K562 (cell line): ENCODE results near the gene BCORL1. TPM values are rescaled to one million over a fixed set of nuclear protein-coding genes. Genes with fewer than 3 reads are reported as not detected.
A peak's percentile ranks its signal among the peaks of the same experiment; 100 is the strongest.

Experiments used
- ATAC-seq: fragments of 200-7000 bp; cut with Tn5 transposase; 3 replicates; pipeline ENCODE4 v1.9.1; 2020; ENCODE audit warnings: moderate library complexity
- BruUV-seq: library from RNA; stranded (reverse); fragments of 400-500 nt; replicated peaks from 2 replicates; lab custom pipeline; 2021; lab: Mats Ljungman, UMichigan
- CTCF ChIA-PET: fragments of 300-600 bp; formaldehyde crosslinking; extraction: SDS; loops from one replicate; lab custom pipeline; 2021; ENCODE audit warnings: low intra/inter-chr PET ratio; lab: Yijun Ruan, JAX
- POLR2A ChIA-PET: fragments of 300-600, 350-650 bp; sonication (Branson Sonifier 250); formaldehyde crosslinking; extraction: SDS; loops from one replicate; lab custom pipeline; 2021; ENCODE audit warnings: antibody characterized with exemption, inconsistent platforms; lab: Yijun Ruan, JAX
- DNase-seq, 4 experiments: peaks; one replicate each; pipeline versions ENCODE4 v3.0.0 to v3.0.0-alpha.2; 2011 to 2018; ENCODE audit warnings: low spot score in 3 of 4, mixed read lengths in 3 of 4; ENCODE audit errors: extremely low read depth in 1 of 4
- FAIRE-seq: peaks from 2 replicates; lab custom pipeline; 2011; peaks lifted over from hg19 to GRCh38; lab: Jason Lieb, UNC
- H2AFZ ChIP-seq: 2 replicates; pipeline ENCODE4 v1.6.0; 2011; ENCODE audit warnings: low read depth, low read length, control low read depth, inconsistent platforms
- H3K27ac ChIP-seq: fragments of 200-600 bp; 3 replicates; pipeline ENCODE4 v1.8.0; 2011; ENCODE audit warnings: low read depth, mild to moderate bottlenecking, control low read depth, inconsistent platforms, low read length, moderate library complexity, mixed read lengths; ENCODE audit errors: extremely low read depth
- H3K27me3 ChIP-seq, 2 experiments: fragments of 300-600 bp in 1 of 2; 2 replicates in 1 of 2; 3 replicates in 1 of 2; pipeline versions ENCODE4 v1.6.0 to v1.8.0; 2011; ENCODE audit warnings: inconsistent platforms in 2 of 2, low read length in 2 of 2, mild to moderate bottlenecking in 1 of 2, mixed read lengths in 1 of 2, moderate library complexity in 1 of 2; ENCODE audit not compliant: control insufficient read depth in 2 of 2, insufficient read depth in 2 of 2
- H3K36me3 ChIP-seq: fragments of 300-600 bp; 3 replicates; pipeline ENCODE4 v1.8.0; 2011; ENCODE audit warnings: mild to moderate bottlenecking, low read length, inconsistent platforms; ENCODE audit not compliant: control insufficient read depth, insufficient read depth
- H3K4me1 ChIP-seq, 2 experiments: fragments of 200-600 bp in 1 of 2; replicated peaks in 1 of 2; 2 replicates in 1 of 2; 3 replicates in 1 of 2; pipeline versions ENCODE4 v1.5.1 to v1.8.0; 2011; ENCODE audit warnings: inconsistent platforms in 2 of 2, low read length in 2 of 2, mild to moderate bottlenecking in 1 of 2, mixed read lengths in 1 of 2, moderate library complexity in 1 of 2; ENCODE audit not compliant: control insufficient read depth in 2 of 2, insufficient read depth in 2 of 2
- H3K4me2 ChIP-seq: 2 replicates; pipeline ENCODE4 v1.6.1; 2011; ENCODE audit warnings: low read length, control low read depth, inconsistent platforms, mixed read lengths; ENCODE audit not compliant: insufficient read depth
- H3K4me3 ChIP-seq: fragments of 200-600 bp; sonication (generic), shearing (Covaris generic); 2 replicates; pipeline ENCODE4 v1.5.1; 2016; ENCODE audit warnings: control low read depth, inconsistent platforms
- H3K79me2 ChIP-seq: fragments of 200-600 bp; 3 replicates; pipeline ENCODE4 v1.8.0; 2011; ENCODE audit warnings: low read length, inconsistent platforms; ENCODE audit not compliant: control insufficient read depth, insufficient read depth
- H3K9ac ChIP-seq, 2 experiments: 2 replicates each; pipeline versions ENCODE4 v1.6.0 to v1.6.1; 2011; ENCODE audit warnings: low read depth in 2 of 2, low read length in 2 of 2, control low read depth in 1 of 2, inconsistent platforms in 1 of 2, mild to moderate bottlenecking in 1 of 2, mixed read lengths in 1 of 2; ENCODE audit not compliant: insufficient read depth in 1 of 2
- H3K9me1 ChIP-seq: one replicate; pipeline ENCODE4 v1.6.0; 2011; ENCODE audit warnings: inconsistent platforms, mild to moderate bottlenecking, low read length, moderate library complexity; ENCODE audit not compliant: control insufficient read depth, insufficient read depth
- H3K9me3 ChIP-seq: replicated peaks from 2 replicates; pipeline ENCODE4 v1.5.1; 2011; ENCODE audit warnings: low read depth, low read length, inconsistent platforms; ENCODE audit not compliant: control insufficient read depth, insufficient read depth
- H4K20me1 ChIP-seq: replicated peaks from 2 replicates; pipeline ENCODE4 v1.6.1; 2011; ENCODE audit warnings: low read length, inconsistent platforms, mixed read lengths; ENCODE audit not compliant: control insufficient read depth, insufficient read depth
- CCAR2 ChIP-seq: fragments of 200-400 bp; formaldehyde crosslinking; IDR thresholded peaks from 2 replicates; pipeline ENCODE4 v1.6.1; 2017; ENCODE audit warnings: mild to moderate bottlenecking, low read depth, low read length
- EHMT2 ChIP-seq: fragments of 450-650 bp; IDR thresholded peaks from 2 replicates; pipeline ENCODE4 v1.6.1; 2018; ENCODE audit warnings: antibody characterized with exemption
- ZNF57 ChIP-seq: fragments of 450-650 bp; formaldehyde crosslinking; IDR thresholded peaks from 2 replicates; pipeline ENCODE4 v1.4.0; 2020; ENCODE audit warnings: mild to moderate bottlenecking, moderate library complexity
- WGBS: fragments of 100-300 bp; shearing (Covaris generic); methylation state at CpG from one replicate; pipeline ENCODE4 v1.1.6; 2016; ENCODE audit warnings: low coverage, mixed read lengths; ENCODE audit not compliant: insufficient coverage; ENCODE audit errors: missing lambda C conversion rate; 5-methylcytosine and 5-hydroxymethylcytosine counted together
- in situ Hi-C: fragments of 300-500 bp; cut with MboI; formaldehyde crosslinking; loops from 4 replicates; pipeline ENCODE4 v1.15.0; 2018; ENCODE audit warnings: inconsistent platforms, mixed read lengths
- intact Hi-C: fragments of 100-400 bp; cut with micrococcal nuclease; formaldehyde crosslinking; loops from 2 replicates; pipeline ENCODE4 v1.14.2; 2022
- polyA plus RNA-seq, 8 experiments: library from polyadenylated mRNA; depleted of rRNA in 4 of 8; stranded (reverse) in 5 of 8; unstranded in 3 of 8; fragments of >200 nt; fragmentation: Nextera tagmentation in 2 of 8; fragmentation: Illumina TruSeq in 1 of 8; extraction: Ambion mirVana in 2 of 8; extraction: Trizol in 1 of 8; gene quantifications; 2 replicates each; pipeline versions ENCODE4 v1.2.1 to v1.2.3, GENCODE V29; 2011 to 2014; ENCODE audit warnings: inconsistent platforms in 1 of 8, missing spikeins in 1 of 8
- total RNA-seq, 7 experiments: library from RNA; depleted of rRNA in 6 of 7; stranded (reverse); fragments of >200 nt in 6 of 7; fragmentation: Illumina TruSeq in 2 of 7; extraction: Trizol in 2 of 7; gene quantifications; 2 replicates each; pipeline versions ENCODE4 v1.2.1 to v1.2.3, GENCODE V29; 2011 to 2021; ENCODE audit warnings: low replicate concordance in 1 of 7
- TF ChIP-seq, protein P1 (sequence below), 2 experiments: IDR thresholded peaks; 2 replicates each; pipeline ENCODE4 v1.6.1; 2011; ENCODE audit warnings: borderline replicate concordance in 1 of 2, control low read depth in 1 of 2, low read depth in 1 of 2, low read length in 1 of 2, mild to moderate bottlenecking in 1 of 2, mixed read lengths in 1 of 2, moderate library complexity in 1 of 2; ENCODE audit not compliant: insufficient read depth in 1 of 2, insufficient read length in 1 of 2, poor library complexity in 1 of 2, severe bottlenecking in 1 of 2; ENCODE audit errors: extremely low read depth in 1 of 2
- TF ChIP-seq, protein P2 (sequence below): fragments of 250-450 bp; sonication (Bioruptor Pico); IDR thresholded peaks from 2 replicates; pipeline ENCODE4 v1.8.0; 2022; ENCODE audit warnings: moderate library complexity, mild to moderate bottlenecking, inconsistent platforms

BCORL1 gene
- total and polyA plus RNA-seq, 9 of the 15 experiments (the other 6 are each of a cell fraction or from before 2014, with no cell fraction given), result 0.48 to 29.6 (median 2.1) TPM

DNA sequence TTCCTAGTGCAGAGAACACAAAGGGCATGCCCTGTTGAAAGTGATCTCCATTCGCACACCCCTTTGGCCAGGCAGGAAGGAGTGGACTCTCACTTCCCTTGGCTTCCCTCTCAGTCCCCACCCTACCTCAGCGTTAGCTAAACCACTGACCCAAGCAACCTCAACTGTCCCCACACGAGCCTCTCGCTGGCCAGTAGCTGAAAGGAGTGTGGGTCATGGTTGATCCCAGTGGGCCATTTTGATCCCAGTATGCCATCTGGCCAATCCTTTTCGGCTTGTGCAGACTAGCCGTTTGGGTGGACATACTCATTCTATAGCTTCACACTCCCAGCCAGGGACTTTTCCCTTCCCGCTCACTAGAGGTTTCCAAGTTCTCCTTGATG is 24.4 kb upstream of the BCORL1 start:
- BruUV-seq, result no TSS peak
- H4K20me1 ChIP-seq, result no peaks in the 10 kb centered on the region
- no peaks in the 10 kb centered on the region for H3K9me3 ChIP-seq
- ATAC-seq, result no peak
- TF ChIP-seq, protein P1, sequence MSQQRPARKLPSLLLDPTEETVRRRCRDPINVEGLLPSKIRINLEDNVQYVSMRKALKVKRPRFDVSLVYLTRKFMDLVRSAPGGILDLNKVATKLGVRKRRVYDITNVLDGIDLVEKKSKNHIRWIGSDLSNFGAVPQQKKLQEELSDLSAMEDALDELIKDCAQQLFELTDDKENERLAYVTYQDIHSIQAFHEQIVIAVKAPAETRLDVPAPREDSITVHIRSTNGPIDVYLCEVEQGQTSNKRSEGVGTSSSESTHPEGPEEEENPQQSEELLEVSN (IDR thresholded peaks at IDR 0.05; ENCODE audit: borderline replicate concordance in 1 of 2, extremely low read depth in 1 of 2, insufficient read depth in 1 of 2, insufficient read length in 1 of 2, low read depth in 1 of 2, low read length in 1 of 2, poor library complexity in 1 of 2, severe bottlenecking in 1 of 2), result peak in 1 of 2 experiments; percentile 12
- TF ChIP-seq EHMT2, result peak; percentile 15; the same call in 1 of the 2 replicates
- no peak for TF ChIP-seq ZNF57 (CRISPR knock-in tag)
- TF ChIP-seq CCAR2, result no peak
- TF ChIP-seq, protein P2, sequence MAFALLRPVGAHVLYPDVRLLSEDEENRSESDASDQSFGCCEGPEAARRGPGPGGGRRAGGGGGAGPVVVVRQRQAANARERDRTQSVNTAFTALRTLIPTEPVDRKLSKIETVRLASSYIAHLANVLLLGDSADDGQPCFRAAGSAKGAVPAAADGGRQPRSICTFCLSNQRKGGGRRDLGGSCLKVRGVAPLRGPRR, result no peak
- TF ChIP-seq, all 486 proteins: peak for 2
- H3K9ac ChIP-seq, result peak overlapping the region; percentile 76 to 83
- DNase-seq (no peak), FAIRE-seq (peak; percentile 52)
- peaks cover 39 to 45% of the 10 kb centered on the region in 2 experiments for H3K4me1 ChIP-seq
- H3K4me2 ChIP-seq, result peak overlapping the region; percentile 82
- ChIA-PET CTCF (no interaction called here), POLR2A (interaction anchor here (0.6 to 1.5 kb wide), 4 partner anchors 11 to 822 kb away, joined by 3 to 11 read pairs (median 4); no protein-coding TSS in a partner anchor)
- intact Hi-C loops, result no loop called here
- no peaks in the 10 kb centered on the region for H3K27me3 ChIP-seq
- 0 out of 2 replicates have a peak overlapping the region, but pooled peaks have one; percentile 37 for H3K4me3 ChIP-seq
- WGBS, result 51% methylated on average over 7 of the region's 7 CpGs
- no peaks in the 10 kb centered on the region for H3K36me3 ChIP-seq
- no peaks in the 10 kb centered on the region for H3K9me1 ChIP-seq
- in situ Hi-C loops, result no loop called here
- H3K27ac ChIP-seq, result peak overlapping the region; percentile 94
- H3K79me2 ChIP-seq, result peaks cover 9% of the 10 kb centered on the region; the same call in 2 of the 3 replicates
- H2AFZ ChIP-seq, result peak overlapping the region; percentile 97
